Mesodermal cell (in vitro differentiated cells): ENCODE results near the gene XKR8. TPM values are rescaled to one million over a fixed set of nuclear protein-coding genes. Genes with fewer than 3 reads are reported as not detected.

Experiments
- H3K27ac ChIP-seq: 2 replicates; pipeline ENCODE4 v1.7.0; 2013; ENCODE audit warnings: mild to moderate bottlenecking, low read depth, low read length, moderate library complexity; ENCODE audit not compliant: severe bottlenecking
- H3K36me3 ChIP-seq: 2 replicates; pipeline ENCODE4 v1.7.1; 2013; ENCODE audit warnings: mild to moderate bottlenecking, low read length, moderate library complexity; ENCODE audit not compliant: control insufficient read depth, insufficient read depth
- H3K4me1 ChIP-seq: one replicate; pipeline ENCODE4 v1.7.1; 2013; ENCODE audit warnings: mild to moderate bottlenecking, low read length; ENCODE audit not compliant: insufficient read depth, control insufficient read depth, poor library complexity, severe bottlenecking
- H3K4me3 ChIP-seq: 2 replicates; pipeline ENCODE4 v1.7.0; 2013; ENCODE audit warnings: low read length, control low read depth, mild to moderate bottlenecking; ENCODE audit not compliant: insufficient read depth, poor library complexity, severe bottlenecking; ENCODE audit errors: extremely low read depth
- H3K9me3 ChIP-seq: 2 replicates; pipeline ENCODE4 v1.7.1; 2013; ENCODE audit warnings: mild to moderate bottlenecking, low read length, moderate library complexity; ENCODE audit not compliant: control insufficient read depth
- WGBS, 2 experiments: methylation state at CpG; one replicate each; pipeline ENCODE4 v1.1.5; 2013; ENCODE audit warnings: missing lambda C conversion rate in 2 of 2; ENCODE audit not compliant: insufficient coverage in 2 of 2; 5-methylcytosine and 5-hydroxymethylcytosine counted together
- polyA plus RNA-seq, 2 experiments: library from polyadenylated mRNA; stranded (reverse); fragments of 50-300 nt; gene quantifications; one replicate each; pipeline ENCODE4 v1.2.3, GENCODE V29; 2013

Gene XKR8, protein sequence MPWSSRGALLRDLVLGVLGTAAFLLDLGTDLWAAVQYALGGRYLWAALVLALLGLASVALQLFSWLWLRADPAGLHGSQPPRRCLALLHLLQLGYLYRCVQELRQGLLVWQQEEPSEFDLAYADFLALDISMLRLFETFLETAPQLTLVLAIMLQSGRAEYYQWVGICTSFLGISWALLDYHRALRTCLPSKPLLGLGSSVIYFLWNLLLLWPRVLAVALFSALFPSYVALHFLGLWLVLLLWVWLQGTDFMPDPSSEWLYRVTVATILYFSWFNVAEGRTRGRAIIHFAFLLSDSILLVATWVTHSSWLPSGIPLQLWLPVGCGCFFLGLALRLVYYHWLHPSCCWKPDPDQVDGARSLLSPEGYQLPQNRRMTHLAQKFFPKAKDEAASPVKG
- 14.0 TPM for polyA plus RNA-seq (2013, experiment 1 of 2)
- polyA plus RNA-seq (2013, experiment 2 of 2), result 11.6 TPM

DNA sequence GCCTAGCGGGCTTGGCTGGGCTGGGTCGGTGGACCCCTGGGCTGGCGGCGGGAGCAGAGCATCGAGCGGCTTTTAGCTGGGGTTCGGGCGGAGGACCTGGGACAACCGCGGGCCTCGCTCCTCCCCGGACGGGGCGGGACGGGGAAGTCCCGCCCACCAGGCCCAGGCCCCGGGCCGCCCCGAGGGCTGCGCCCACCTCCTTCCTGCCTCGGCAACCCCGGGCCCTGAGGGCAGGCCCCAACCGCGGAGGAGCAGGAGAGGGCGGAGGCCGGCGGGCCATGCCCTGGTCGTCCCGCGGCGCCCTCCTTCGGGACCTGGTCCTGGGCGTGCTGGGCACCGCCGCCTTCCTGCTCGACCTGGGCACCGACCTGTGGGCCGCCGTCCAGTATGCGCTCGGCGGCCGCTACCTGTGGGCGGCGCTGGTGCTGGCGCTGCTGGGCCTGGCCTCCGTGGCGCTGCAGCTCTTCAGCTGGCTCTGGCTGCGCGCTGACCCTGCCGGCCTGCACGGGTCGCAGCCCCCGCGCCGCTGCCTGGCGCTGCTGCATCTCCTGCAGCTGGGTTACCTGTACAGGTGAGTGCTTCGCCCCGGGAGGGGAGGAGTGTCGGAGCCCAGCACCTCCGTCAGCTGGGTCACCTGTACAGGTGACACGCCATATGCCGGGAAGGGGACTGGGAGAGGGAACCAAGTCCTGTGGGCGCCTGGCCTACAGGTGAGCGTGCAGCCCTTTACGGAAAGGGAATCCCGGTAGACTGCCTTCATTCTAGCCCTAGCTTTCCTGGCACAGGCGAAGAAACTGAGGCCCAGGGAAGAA lies at the start of gene XKR8:
XKR8 (plus strand) TSS at position 182 of the 812 bp plus-strand sequence; CDS start at position 279, 97 bp downstream.
- Histone ChIP-seq H3K9me3 (no peaks in the 10 kb centered on the region), H3K36me3 (peaks cover 18% of the 10 kb centered on the region), H3K4me1 (no peaks in the 10 kb centered on the region), H3K27ac (peak within 1 kb of the TSS; percentile 95), H3K4me3 (peak within 1 kb of the TSS; percentile 51)
- WGBS, 2 experiments, result 8% methylated on average over 59 to 61 of the region's 68 CpGs

DNA sequence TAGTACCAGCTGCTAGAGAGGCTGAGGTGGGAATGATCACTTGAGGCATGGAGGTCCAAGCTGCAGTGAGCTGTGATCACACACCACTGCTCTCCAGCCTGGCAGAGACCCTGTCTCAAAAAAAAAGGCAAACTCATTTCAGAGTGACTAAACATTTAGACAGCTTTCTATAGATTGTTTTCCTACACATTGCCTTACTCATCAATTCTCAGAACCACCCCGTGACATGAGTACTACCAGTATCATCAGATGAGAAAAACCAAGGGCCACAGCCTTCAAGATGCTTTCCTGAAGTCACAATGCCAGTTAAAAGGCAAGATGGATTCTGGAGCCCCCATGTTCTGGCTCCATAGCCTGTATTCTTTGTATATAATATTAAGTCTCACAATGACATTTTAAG lies 47.3 kb upstream of the XKR8 start:
- H3K27ac ChIP-seq, result no peak overlapping the region
- peaks cover 7% of the 10 kb centered on the region for H3K9me3 ChIP-seq
- WGBS, 2 experiments, result 83 to 86% methylated on average over 1 of the region's 1 CpG
- H3K4me1 ChIP-seq, result no peaks in the 10 kb centered on the region
- no peak overlapping the region for H3K4me3 ChIP-seq
- peaks cover 43% of the 10 kb centered on the region for H3K36me3 ChIP-seq

DNA sequence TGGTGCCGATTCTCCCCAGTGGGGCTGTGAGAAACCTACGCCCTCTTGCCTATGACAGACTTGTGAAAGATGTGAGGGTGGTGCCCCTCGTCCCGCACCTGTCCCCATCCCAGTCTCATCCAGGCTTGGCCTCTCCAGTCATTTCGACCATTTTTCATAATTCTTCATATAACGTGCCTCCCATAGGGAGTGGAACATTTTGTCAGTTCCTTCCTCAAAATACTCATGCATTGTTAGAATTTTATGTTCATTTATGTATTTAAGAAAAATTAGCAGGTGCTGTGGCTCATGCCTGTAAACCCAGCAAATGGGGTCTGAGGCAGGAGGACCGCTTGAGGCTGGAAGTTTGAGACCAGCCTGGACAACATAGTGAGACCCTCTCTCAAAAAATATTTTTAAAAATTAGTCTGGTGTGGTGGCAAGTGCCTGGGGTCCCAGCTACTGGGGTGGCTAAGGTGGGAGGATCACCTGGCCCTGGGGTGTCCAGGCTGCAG lies 44.6 kb upstream of the XKR8 start:
- WGBS, 2 experiments, result 77% methylated on average over 4 of the region's 7 CpGs; no CpG with 5 or more reads in 1 of the 2 experiments
- H3K36me3 ChIP-seq, result peaks cover 27% of the 10 kb centered on the region
- peak overlapping the region; percentile 75 for H3K27ac ChIP-seq
- H3K9me3 ChIP-seq, result peaks cover 7% of the 10 kb centered on the region
- no peaks in the 10 kb centered on the region for H3K4me1 ChIP-seq
- H3K4me3 ChIP-seq, result peak overlapping the region; percentile 85

DNA sequence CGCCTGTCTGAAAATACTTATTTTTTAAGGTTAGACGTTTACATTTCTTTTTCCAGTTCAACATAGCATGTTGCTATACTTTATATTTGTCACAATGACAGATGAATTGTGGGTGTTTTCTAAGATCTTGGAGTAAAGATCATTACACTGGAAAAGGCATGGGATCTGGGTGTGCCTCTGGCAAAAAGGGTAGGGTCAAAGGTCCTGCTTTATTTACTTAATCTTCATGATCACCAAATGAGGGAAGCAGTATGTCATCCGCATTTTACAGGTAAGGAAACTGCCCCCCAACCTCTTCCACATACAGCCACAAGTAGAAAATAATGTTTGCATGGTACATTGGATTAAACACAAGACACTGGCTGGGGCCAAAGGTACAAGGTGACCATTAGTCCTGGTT lies 37.5 kb upstream of the XKR8 start:
- WGBS, 2 experiments, result 100% methylated on average over 1 of the region's 3 CpGs; no CpG with 5 or more reads in 1 of the 2 experiments
- Histone ChIP-seq H3K27ac (no peak overlapping the region), H3K4me3 (no peak overlapping the region), H3K9me3 (no peaks in the 10 kb centered on the region), H3K4me1 (no peaks in the 10 kb centered on the region), H3K36me3 (no peaks in the 10 kb centered on the region)

DNA sequence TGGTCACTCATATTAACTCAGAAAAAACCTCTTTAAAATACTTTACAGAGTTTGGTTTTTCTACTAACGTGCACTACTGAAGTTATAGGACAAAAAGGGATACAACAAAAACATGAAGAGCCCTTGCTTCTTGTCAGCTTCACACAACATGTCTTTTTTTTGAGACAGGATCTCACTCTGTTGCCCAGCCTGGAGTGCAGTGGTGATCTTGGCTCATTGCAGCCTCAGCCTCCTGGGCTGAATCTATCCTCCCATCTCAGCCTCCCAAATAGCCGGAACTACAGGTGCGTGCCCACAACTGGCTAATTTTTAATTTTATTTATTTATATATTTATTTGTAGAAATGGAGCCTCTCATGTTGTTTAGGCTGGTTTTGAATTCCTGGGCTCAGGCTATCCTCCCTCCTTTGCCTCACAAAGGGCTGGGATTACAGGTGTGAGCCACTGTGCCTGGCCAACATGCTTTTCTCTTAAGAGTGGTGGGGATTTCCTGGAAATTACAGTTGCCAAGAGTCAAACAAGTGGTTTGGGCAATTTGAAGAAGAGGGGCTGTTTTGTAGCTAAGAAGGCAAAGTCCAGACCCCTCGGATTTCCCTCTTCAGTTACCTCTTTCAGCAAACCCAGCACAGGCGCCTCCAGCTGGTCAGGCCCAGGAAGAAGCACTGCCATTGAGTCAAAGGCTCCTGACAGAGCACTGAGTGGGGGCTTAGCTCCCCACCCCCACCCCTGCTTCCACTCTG lies 31.4 kb upstream of the XKR8 start:
- Histone ChIP-seq H3K9me3 (no peaks in the 10 kb centered on the region), H3K4me1 (no peaks in the 10 kb centered on the region), H3K27ac (no peak overlapping the region), H3K4me3 (no peak overlapping the region), H3K36me3 (no peaks in the 10 kb centered on the region)
- WGBS, 2 experiments, result 100% methylated on average over 2 of the region's 5 CpGs; no CpG with 5 or more reads in 1 of the 2 experiments

DNA sequence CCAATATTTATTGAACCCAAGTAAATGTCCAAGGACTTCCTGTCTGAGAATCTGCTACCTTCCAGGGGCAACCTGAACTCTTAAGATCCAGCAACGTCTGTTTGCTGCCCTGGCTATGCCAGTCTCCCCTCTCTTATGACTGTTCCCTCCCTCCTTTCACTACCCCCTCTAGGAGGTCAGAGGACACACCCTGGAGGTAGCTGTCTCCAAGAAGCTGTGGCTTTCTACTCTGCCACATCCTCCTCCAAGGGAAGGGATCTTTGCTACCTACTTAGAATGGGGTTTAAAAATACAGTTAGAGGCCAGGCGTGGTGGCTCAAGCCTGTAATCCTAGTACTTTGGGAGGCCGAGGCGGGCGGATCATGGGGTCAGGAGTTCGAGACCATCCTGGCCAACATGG lies 28.6 kb upstream of the XKR8 start:
- no peaks in the 10 kb centered on the region for H3K9me3 ChIP-seq
- H3K36me3 ChIP-seq, result no peaks in the 10 kb centered on the region
- H3K27ac ChIP-seq, result no peak overlapping the region
- no peak overlapping the region for H3K4me3 ChIP-seq
- H3K4me1 ChIP-seq, result peaks cover 6% of the 10 kb centered on the region
- WGBS, 2 experiments, result 67 to 89% methylated on average over 1 to 6 of the region's 6 CpGs

DNA sequence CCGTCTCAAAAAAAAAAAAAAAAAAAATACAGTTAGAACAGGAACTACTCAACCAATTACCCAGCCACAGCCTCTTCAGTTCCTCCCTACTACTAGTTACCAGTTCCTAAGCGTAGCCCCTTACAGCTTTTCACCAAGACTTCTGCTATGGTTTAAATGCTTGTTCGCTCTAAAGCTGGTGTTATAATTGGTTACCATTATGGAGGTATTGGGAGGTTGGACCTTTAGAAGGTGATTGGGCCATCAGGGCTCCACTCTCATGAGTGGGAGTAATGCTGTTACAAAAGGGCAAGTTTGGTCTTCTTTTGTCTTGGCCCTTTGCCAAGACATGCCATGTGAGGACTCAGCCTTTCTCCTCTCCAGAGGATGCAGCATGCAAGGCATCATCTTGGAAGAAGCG lies 28.0 kb upstream of the XKR8 start:
- Histone ChIP-seq H3K27ac (no peak overlapping the region), H3K9me3 (no peaks in the 10 kb centered on the region), H3K36me3 (no peaks in the 10 kb centered on the region), H3K4me1 (peaks cover 6% of the 10 kb centered on the region), H3K4me3 (no peak overlapping the region)
- WGBS, 2 experiments, result 100% methylated on average over 1 to 2 of the region's 4 CpGs

DNA sequence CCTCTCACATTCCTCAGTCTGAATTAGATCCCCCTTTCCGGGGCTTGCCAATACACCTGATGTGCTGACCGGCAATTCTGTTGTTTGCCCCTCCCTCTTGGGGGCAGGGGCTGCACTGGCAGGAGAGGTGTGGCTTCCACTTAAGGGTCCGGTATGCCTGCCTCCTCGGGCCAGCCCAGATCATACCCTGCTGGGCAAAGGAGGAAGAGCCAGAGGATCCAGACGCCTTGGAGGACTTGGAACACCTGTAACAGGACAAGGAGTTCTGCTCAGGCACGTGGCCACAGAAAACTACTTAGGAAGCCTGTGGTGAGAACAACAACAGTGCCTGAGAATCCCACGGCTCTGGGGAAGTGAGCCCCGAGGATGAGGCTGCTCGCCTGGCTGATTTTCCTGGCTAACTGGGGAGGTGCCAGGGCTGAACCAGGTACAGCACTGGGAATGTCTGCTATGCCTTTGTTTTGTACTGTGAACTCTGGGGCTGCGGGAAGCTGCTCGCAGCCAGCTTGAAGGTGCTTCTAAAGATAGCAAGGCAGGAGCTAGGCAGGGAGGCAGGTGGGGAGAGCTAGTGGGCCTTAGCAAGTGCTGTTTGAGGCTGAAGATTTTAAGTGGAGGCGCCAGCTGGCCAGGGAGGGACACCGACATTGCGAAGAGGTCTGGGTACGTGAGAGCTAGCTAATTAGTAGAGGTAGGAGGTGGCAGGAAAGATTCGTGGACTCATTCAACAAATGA lies 24.8 kb upstream of the XKR8 start, which contains the start of gene SMPDL3B:
SMPDL3B (plus strand) TSS at position 183 of the 732 bp plus-strand sequence; CDS start at position 367, 184 bp downstream.
- H3K27ac ChIP-seq, result no peak within 1 kb of the TSS
- WGBS, 2 experiments, result 16 to 21% methylated on average over 15 to 16 of the region's 16 CpGs
- peaks cover 6% of the 10 kb centered on the region for H3K4me1 ChIP-seq
- H3K4me3 ChIP-seq, result no peak within 1 kb of the TSS
- H3K36me3 ChIP-seq, result no peaks in the 10 kb centered on the region
- no peaks in the 10 kb centered on the region for H3K9me3 ChIP-seq

DNA sequence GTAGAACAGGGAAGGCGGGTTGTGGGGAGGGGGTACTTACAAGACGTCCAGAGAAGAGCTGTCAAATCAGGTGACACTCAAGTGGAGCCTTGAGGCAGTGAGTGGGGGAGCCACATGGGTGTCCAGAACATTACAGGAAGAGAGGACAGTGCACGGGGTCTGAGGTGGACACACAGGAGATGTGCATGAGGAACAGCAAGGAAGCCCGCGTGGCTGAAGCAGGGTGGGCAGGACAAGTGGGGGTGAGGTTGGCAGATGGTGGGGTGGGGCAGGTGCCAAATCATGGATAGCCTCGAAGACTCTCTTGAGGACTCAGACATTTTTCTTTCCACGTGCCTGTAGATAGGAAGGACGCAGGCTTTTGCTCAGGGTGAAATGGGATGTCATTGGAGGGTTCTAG lies 24.1 kb upstream of the XKR8 start:
- Histone ChIP-seq H3K9me3 (no peaks in the 10 kb centered on the region), H3K4me1 (peaks cover 6% of the 10 kb centered on the region), H3K36me3 (no peaks in the 10 kb centered on the region), H3K27ac (no peak overlapping the region), H3K4me3 (no peak overlapping the region)
- 79 to 83% methylated on average over 7 to 8 of the region's 8 CpGs for WGBS, 2 experiments
